Nephron progenitor cell (in vitro differentiated cells): ENCODE measurements around the gene TMEM178B.

Experiments
- DNase-seq: peaks from one replicate; pipeline ENCODE4 v3.0.0; 2021
- H3K27ac Mint-ChIP-seq: 2 replicates; pipeline ENCODE4 v1.8.0; 2021; ENCODE audit warnings: mild to moderate bottlenecking, moderate library complexity, mixed read lengths
- H3K27me3 Mint-ChIP-seq: 2 replicates; pipeline ENCODE4 v1.8.0; 2021; ENCODE audit warnings: mild to moderate bottlenecking, low read depth, mixed read lengths; ENCODE audit not compliant: poor library complexity
- H3K36me3 Mint-ChIP-seq: 2 replicates; pipeline ENCODE4 v1.8.0; 2021; ENCODE audit warnings: low read depth, mixed read lengths
- H3K4me1 Mint-ChIP-seq: 2 replicates; pipeline ENCODE4 v1.8.0; 2021; ENCODE audit warnings: mixed read lengths
- H3K4me3 Mint-ChIP-seq: 2 replicates; pipeline ENCODE4 v1.8.0; 2021; ENCODE audit warnings: mild to moderate bottlenecking, moderate library complexity, mixed read lengths
- H3K9me3 Mint-ChIP-seq: 2 replicates; pipeline ENCODE4 v1.8.0; 2021; ENCODE audit warnings: mild to moderate bottlenecking, moderate library complexity, mixed read lengths
- CTCF ChIP-seq: fragments of 200-600 bp; sonication (generic); IDR thresholded peaks from 2 replicates; pipeline ENCODE4 v1.5.0; 2021; ENCODE audit warnings: antibody characterized with exemption

The TMEM178B gene

GRCh38 chr7:141407893-141408292, 334.0 kb downstream of the TMEM178B start:
- peaks cover 32% of the 10 kb centered on the region for H3K27me3 Mint-ChIP-seq
- peaks cover 30% of the 10 kb centered on the region for H3K4me1 Mint-ChIP-seq
- no peak overlapping the region for H3K4me3 Mint-ChIP-seq
- TF ChIP-seq CTCF = no peak
- no peak overlapping the region for H3K27ac Mint-ChIP-seq
- DNase-seq = no peak
- H3K9me3 Mint-ChIP-seq = no peaks in the 10 kb centered on the region
- no peaks in the 10 kb centered on the region for H3K36me3 Mint-ChIP-seq

- DNase-seq = no peak
- H3K27me3 Mint-ChIP-seq = peaks cover 32% of the 10 kb centered on the region
- no peak overlapping the region for H3K4me3 Mint-ChIP-seq
- no peaks in the 10 kb centered on the region for H3K36me3 Mint-ChIP-seq
- H3K27ac Mint-ChIP-seq = no peak overlapping the region
- H3K9me3 Mint-ChIP-seq = no peaks in the 10 kb centered on the region
- TF ChIP-seq CTCF = no peak
- peaks cover 25% of the 10 kb centered on the region for H3K4me1 Mint-ChIP-seq
Observed at GRCh38 chr7:141408440-141408839, 334.6 kb downstream of the TMEM178B start.

- no peak for TF ChIP-seq CTCF
- H3K36me3 Mint-ChIP-seq = no peaks in the 10 kb centered on the region
- H3K9me3 Mint-ChIP-seq = no peaks in the 10 kb centered on the region
- DNase-seq = no peak
- peaks cover 32% of the 10 kb centered on the region for H3K27me3 Mint-ChIP-seq
- H3K27ac Mint-ChIP-seq = no peak overlapping the region
- H3K4me1 Mint-ChIP-seq = peaks cover 21% of the 10 kb centered on the region
- H3K4me3 Mint-ChIP-seq = no peak overlapping the region
Observed at GRCh38 chr7:141409219-141409618, 335.4 kb downstream of the TMEM178B start.

- no peak overlapping the region for H3K27ac Mint-ChIP-seq
Observed at GRCh38 chr7:141409801-141410329, 336.0 kb downstream of the TMEM178B start.

GRCh38 chr7:141410353-141411000, 336.6 kb downstream of the TMEM178B start:
- H3K9me3 Mint-ChIP-seq = no peaks in the 10 kb centered on the region
- TF ChIP-seq CTCF = no peak
- H3K4me3 Mint-ChIP-seq = no peak overlapping the region
- H3K4me1 Mint-ChIP-seq = peaks cover 21% of the 10 kb centered on the region
- peaks cover 32% of the 10 kb centered on the region for H3K27me3 Mint-ChIP-seq
- DNase-seq = no peak
- no peak overlapping the region for H3K27ac Mint-ChIP-seq
- no peaks in the 10 kb centered on the region for H3K36me3 Mint-ChIP-seq

More at GRCh38 chr7:141409801-141410329, 336.0 kb downstream of the TMEM178B start:
- no peaks in the 10 kb centered on the region for H3K9me3 Mint-ChIP-seq
- no peaks in the 10 kb centered on the region for H3K36me3 Mint-ChIP-seq
- H3K4me3 Mint-ChIP-seq = no peak overlapping the region
- DNase-seq = no peak
- H3K27me3 Mint-ChIP-seq = peaks cover 32% of the 10 kb centered on the region
- peaks cover 21% of the 10 kb centered on the region for H3K4me1 Mint-ChIP-seq
- TF ChIP-seq CTCF = no peak

GRCh38 chr7:141411133-141411532, 337.3 kb downstream of the TMEM178B start:
- TF ChIP-seq CTCF = no peak
- peaks cover 38% of the 10 kb centered on the region for H3K27me3 Mint-ChIP-seq

More at GRCh38 chr7:141411133-141411532, 337.3 kb downstream of the TMEM178B start:
- no peak overlapping the region for H3K4me3 Mint-ChIP-seq
- H3K4me1 Mint-ChIP-seq = peaks cover 21% of the 10 kb centered on the region
- no peaks in the 10 kb centered on the region for H3K36me3 Mint-ChIP-seq
- H3K9me3 Mint-ChIP-seq = no peaks in the 10 kb centered on the region
- no peak overlapping the region for H3K27ac Mint-ChIP-seq
- DNase-seq = no peak
